ENCODE measurements around the gene GOLT1A.

DNA sequence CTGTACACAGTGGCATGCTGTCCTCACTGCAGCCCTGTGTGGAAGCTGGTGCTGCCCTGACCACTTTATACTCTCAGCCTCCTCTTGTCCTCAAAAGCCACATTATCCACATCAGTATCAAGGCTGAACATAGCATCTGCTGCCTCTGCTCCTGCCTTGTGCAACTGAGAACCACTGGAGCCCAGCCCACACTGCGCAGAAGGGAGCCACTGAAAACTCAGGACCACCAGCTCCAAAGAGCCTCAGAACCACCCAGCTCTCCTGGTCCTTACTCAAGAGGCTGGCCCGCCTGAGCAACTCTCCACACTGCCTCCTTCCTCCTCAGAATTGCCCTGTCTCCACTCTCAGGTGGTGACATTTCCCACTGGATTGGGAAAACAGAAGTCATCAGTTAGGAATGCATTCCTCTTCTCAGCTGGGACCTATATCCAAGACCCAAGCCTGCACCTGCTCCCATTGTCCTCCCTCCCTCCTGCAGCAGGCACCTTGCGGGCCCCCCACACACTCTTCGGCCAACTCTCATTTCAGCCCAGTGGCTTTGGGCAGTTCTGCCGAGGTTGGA is 10.5 kb downstream of the GOLT1A start:
- TF ChIP-seq, protein P1, sequence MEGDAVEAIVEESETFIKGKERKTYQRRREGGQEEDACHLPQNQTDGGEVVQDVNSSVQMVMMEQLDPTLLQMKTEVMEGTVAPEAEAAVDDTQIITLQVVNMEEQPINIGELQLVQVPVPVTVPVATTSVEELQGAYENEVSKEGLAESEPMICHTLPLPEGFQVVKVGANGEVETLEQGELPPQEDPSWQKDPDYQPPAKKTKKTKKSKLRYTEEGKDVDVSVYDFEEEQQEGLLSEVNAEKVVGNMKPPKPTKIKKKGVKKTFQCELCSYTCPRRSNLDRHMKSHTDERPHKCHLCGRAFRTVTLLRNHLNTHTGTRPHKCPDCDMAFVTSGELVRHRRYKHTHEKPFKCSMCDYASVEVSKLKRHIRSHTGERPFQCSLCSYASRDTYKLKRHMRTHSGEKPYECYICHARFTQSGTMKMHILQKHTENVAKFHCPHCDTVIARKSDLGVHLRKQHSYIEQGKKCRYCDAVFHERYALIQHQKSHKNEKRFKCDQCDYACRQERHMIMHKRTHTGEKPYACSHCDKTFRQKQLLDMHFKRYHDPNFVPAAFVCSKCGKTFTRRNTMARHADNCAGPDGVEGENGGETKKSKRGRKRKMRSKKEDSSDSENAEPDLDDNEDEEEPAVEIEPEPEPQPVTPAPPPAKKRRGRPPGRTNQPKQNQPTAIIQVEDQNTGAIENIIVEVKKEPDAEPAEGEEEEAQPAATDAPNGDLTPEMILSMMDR (IDR thresholded peaks at IDR 0.05): no peak
- no peak for TF ChIP-seq POLR2A (IDR thresholded peaks at IDR 0.05)

Measured in lower leg skin (tissue), 3 donors.